Fibroblast of lung (primary cell): ENCODE data around the gene DNAH1.

Experiments used
- CTCF ChIP-seq, 2 donors: IDR thresholded peaks in 1 of 2; conservative IDR thresholded peaks in 1 of 2; 1 replicate in 1 of 2; 2 replicates in 1 of 2; pipeline ENCODE4 v1.5.1; 2011 to 2012; ENCODE audit warnings: low read length in 2 of 2, control low read depth in 1 of 2, inconsistent platforms in 1 of 2, low read depth in 1 of 2, mild to moderate bottlenecking in 1 of 2
- EZH2 ChIP-seq: IDR thresholded peaks from 2 replicates; pipeline ENCODE4 v1.5.1; 2012; ENCODE audit warnings: low read length, control low read depth, mild to moderate bottlenecking; ENCODE audit errors: missing control alignments

- no peak for TF ChIP-seq EZH2
- TF ChIP-seq CTCF (conservative IDR thresholded peaks at IDR 0.05 in 1 of 2, IDR thresholded peaks at IDR 0.05 in 1 of 2; ENCODE audit: low read depth in 1 of 2, low read length in 2 of 2), result no peak
Observed at GRCh38 chr3:52283306-52283705, 32.8 kb upstream of the DNAH1 start.
